Immature natural killer cell (primary cell): ENCODE measurements around the gene RAB25. TPM values are rescaled to one million over a fixed set of nuclear protein-coding genes. Genes with fewer than 3 reads are reported as not detected.

Experiments used
- DNase-seq, 3 donors: peaks; one replicate each; pipeline ENCODE4 v3.0.0; 2022; ENCODE audit warnings: mixed read lengths in 1 of 3
- H3K27ac Mint-ChIP-seq, 6 donors: one replicate each; pipeline ENCODE4 v1.8.0; 2020; ENCODE audit warnings: mixed read lengths in 6 of 6, mild to moderate bottlenecking in 5 of 6, inconsistent platforms in 4 of 6, moderate library complexity in 3 of 6
- H3K27me3 Mint-ChIP-seq, 3 donors: one replicate each; pipeline ENCODE4 v1.8.0; 2020 to 2021; ENCODE audit warnings: low read depth in 3 of 3, mild to moderate bottlenecking in 3 of 3, mixed read lengths in 3 of 3, moderate library complexity in 3 of 3, inconsistent platforms in 1 of 3
- H3K36me3 Mint-ChIP-seq, 3 donors: one replicate each; pipeline ENCODE4 v1.8.0; 2020; ENCODE audit warnings: mixed read lengths in 3 of 3, inconsistent platforms in 2 of 3, mild to moderate bottlenecking in 2 of 3
- H3K4me1 Mint-ChIP-seq, 2 donors: one replicate each; pipeline ENCODE4 v1.8.0; 2020; ENCODE audit warnings: inconsistent platforms in 2 of 2, mild to moderate bottlenecking in 2 of 2, mixed read lengths in 2 of 2, moderate library complexity in 1 of 2
- H3K4me3 Mint-ChIP-seq, 5 donors: one replicate each; pipeline ENCODE4 v1.8.0; 2020; ENCODE audit warnings: mild to moderate bottlenecking in 5 of 5, mixed read lengths in 5 of 5, inconsistent platforms in 3 of 5, moderate library complexity in 3 of 5
- H3K9me3 Mint-ChIP-seq, 6 donors: one replicate each; pipeline ENCODE4 v1.8.0; 2020; ENCODE audit warnings: mild to moderate bottlenecking in 6 of 6, mixed read lengths in 6 of 6, inconsistent platforms in 4 of 6, moderate library complexity in 3 of 6
- polyA plus RNA-seq, 3 donors: library from polyadenylated mRNA; unstranded; fragments of 300-500 nt; fragmentation: Illumina TruSeq; gene quantifications; one replicate each; pipeline ENCODE4 v1.2.3, GENCODE V29; 2021

RAB25 gene
- polyA plus RNA-seq, 3 donors from 2014 or later, result not detected

- Mint-ChIP-seq H3K4me1 (no peaks in the 10 kb centered on the region), H3K27ac (peak overlapping the region in 1 of 6 donors; percentile 20), H3K4me3 (no peak overlapping the region), H3K9me3 (no peaks in the 10 kb centered on the region), H3K36me3 (no peaks in the 10 kb centered on the region), H3K27me3 (peaks cover 4 to 13% (median 10%) of the 10 kb centered on the region in 3 donors)
- no peak for DNase-seq
These were observed 29.3 kb downstream of the RAB25 start for GRCh38 chr1:156090138-156090839.

- peak; percentile 72 to 77 (median 72) for DNase-seq
- Mint-ChIP-seq H3K9me3 (no peaks in the 10 kb centered on the region), H3K27me3 (peaks cover 4 to 12% (median 6%) of the 10 kb centered on the region in 3 donors), H3K27ac (peak overlapping the region in 1 of 6 donors; percentile 20), H3K36me3 (no peaks in the 10 kb centered on the region), H3K4me3 (no peak overlapping the region), H3K4me1 (peaks cover under 1% of the 10 kb centered on the region in 2 donors)
These were observed 29.9 kb downstream of the RAB25 start for GRCh38 chr1:156090840-156091188.

- peaks cover 8 to 9% of the 10 kb centered on the region in 2 donors for H3K4me1 Mint-ChIP-seq
- no peak overlapping the region for H3K4me3 Mint-ChIP-seq
- H3K36me3 Mint-ChIP-seq, result no peaks in the 10 kb centered on the region
- H3K27ac Mint-ChIP-seq, result peak overlapping the region in 2 of 6 donors; percentile 36 to 37
- peaks cover 6 to 12% (median 8%) of the 10 kb centered on the region in 3 donors for H3K27me3 Mint-ChIP-seq
- no peak for DNase-seq
- no peaks in the 10 kb centered on the region for H3K9me3 Mint-ChIP-seq
These were observed 30.6 kb downstream of the RAB25 start for GRCh38 chr1:156091610-156092009.

- Mint-ChIP-seq H3K4me1 (peaks cover 19 to 29% of the 10 kb centered on the region in 2 donors), H3K27ac (peak overlapping the region in 5 of 6 donors; percentile 94 to 96 (median 95)), H3K27me3 (peaks cover 10 to 14% (median 11%) of the 10 kb centered on the region in 3 donors), H3K36me3 (no peaks in the 10 kb centered on the region), H3K9me3 (no peaks in the 10 kb centered on the region), H3K4me3 (no peak overlapping the region)
- no peak for DNase-seq
These were observed 35.0 kb downstream of the RAB25 start for GRCh38 chr1:156095906-156096508.

GRCh38 chr1:156096640-156097391 is 35.9 kb downstream of the RAB25 start:
- Mint-ChIP-seq H3K4me1 (peaks cover 19 to 29% of the 10 kb centered on the region in 2 donors), H3K27me3 (peaks cover 10 to 16% (median 11%) of the 10 kb centered on the region in 3 donors), H3K27ac (peak overlapping the region; percentile 90 to 96 (median 94)), H3K36me3 (no peaks in the 10 kb centered on the region), H3K4me3 (peak overlapping the region; percentile 48 to 78 (median 72)), H3K9me3 (no peaks in the 10 kb centered on the region)
- peak; percentile 88 to 89 (median 88) for DNase-seq

- peaks cover 19 to 29% of the 10 kb centered on the region in 2 donors for H3K4me1 Mint-ChIP-seq
These were observed 36.7 kb downstream of the RAB25 start for GRCh38 chr1:156097499-156098178.

GRCh38 chr1:156098784-156099183 is 37.8 kb downstream of the RAB25 start:
- peaks cover 10 to 17% (median 10%) of the 10 kb centered on the region in 3 donors for H3K27me3 Mint-ChIP-seq
- H3K4me3 Mint-ChIP-seq, result no peak overlapping the region
- DNase-seq, result no peak
- H3K4me1 Mint-ChIP-seq, result peaks cover 19 to 29% of the 10 kb centered on the region in 2 donors
- H3K9me3 Mint-ChIP-seq, result no peaks in the 10 kb centered on the region
- no peaks in the 10 kb centered on the region for H3K36me3 Mint-ChIP-seq
- peak overlapping the region; percentile 29 to 100 (median 95) for H3K27ac Mint-ChIP-seq

More at GRCh38 chr1:156097499-156098178, 36.7 kb downstream of the RAB25 start:
- Mint-ChIP-seq H3K4me3 (no peak overlapping the region), H3K36me3 (no peaks in the 10 kb centered on the region), H3K27me3 (peaks cover 10 to 16% (median 11%) of the 10 kb centered on the region in 3 donors), H3K9me3 (no peaks in the 10 kb centered on the region), H3K27ac (peak overlapping the region; percentile 90 to 96 (median 94))
- no peak for DNase-seq

- Mint-ChIP-seq H3K36me3 (no peaks in the 10 kb centered on the region), H3K9me3 (no peaks in the 10 kb centered on the region), H3K4me3 (no peak overlapping the region), H3K27me3 (peaks cover 10 to 16% (median 10%) of the 10 kb centered on the region in 3 donors), H3K4me1 (peaks cover 20 to 29% of the 10 kb centered on the region in 2 donors), H3K27ac (peak overlapping the region in 5 of 6 donors; percentile 63 to 100 (median 94))
- DNase-seq, result no peak
These were observed 38.3 kb downstream of the RAB25 start for GRCh38 chr1:156099282-156099681.

GRCh38 chr1:156100205-156100995 is 39.4 kb downstream of the RAB25 start:
- Mint-ChIP-seq H3K4me3 (no peak overlapping the region), H3K36me3 (no peaks in the 10 kb centered on the region), H3K27ac (peak overlapping the region; percentile 45 to 100 (median 81)), H3K27me3 (peaks cover 9 to 21% (median 10%) of the 10 kb centered on the region in 3 donors), H3K9me3 (no peaks in the 10 kb centered on the region), H3K4me1 (peaks cover 28 to 32% of the 10 kb centered on the region in 2 donors)
- no peak for DNase-seq

GRCh38 chr1:156101880-156102279 is 40.9 kb downstream of the RAB25 start:
- H3K4me1 Mint-ChIP-seq, result peaks cover 30 to 36% of the 10 kb centered on the region in 2 donors
- DNase-seq, result no peak
- H3K27me3 Mint-ChIP-seq, result peaks cover 16 to 25% (median 17%) of the 10 kb centered on the region in 3 donors
- peak overlapping the region in 5 of 6 donors; percentile 77 to 100 (median 82) for H3K27ac Mint-ChIP-seq
- H3K4me3 Mint-ChIP-seq, result no peak overlapping the region
- no peaks in the 10 kb centered on the region for H3K9me3 Mint-ChIP-seq
- H3K36me3 Mint-ChIP-seq, result no peaks in the 10 kb centered on the region

GRCh38 chr1:156102633-156103511 is 41.9 kb downstream of the RAB25 start:
- H3K4me1 Mint-ChIP-seq, result peaks cover 25 to 27% of the 10 kb centered on the region in 2 donors
- H3K27me3 Mint-ChIP-seq, result peaks cover 10 to 21% (median 14%) of the 10 kb centered on the region in 3 donors
- DNase-seq, result no peak
- H3K27ac Mint-ChIP-seq, result peak overlapping the region in 5 of 6 donors; percentile 45 to 100 (median 84)
- no peaks in the 10 kb centered on the region for H3K36me3 Mint-ChIP-seq
- H3K4me3 Mint-ChIP-seq, result no peak overlapping the region
- no peaks in the 10 kb centered on the region for H3K9me3 Mint-ChIP-seq

- Mint-ChIP-seq H3K9me3 (no peaks in the 10 kb centered on the region), H3K27ac (peak overlapping the region in 5 of 6 donors; percentile 72 to 100 (median 100)), H3K27me3 (peaks cover 10 to 21% (median 14%) of the 10 kb centered on the region in 3 donors), H3K4me3 (no peak overlapping the region), H3K36me3 (no peaks in the 10 kb centered on the region), H3K4me1 (peaks cover 21 to 22% of the 10 kb centered on the region in 2 donors)
- no peak for DNase-seq
These were observed 42.6 kb downstream of the RAB25 start for GRCh38 chr1:156103521-156103947.
